Measurements from ENCODE around the gene PSMC3IP.
"Not testable (repeated sequence)": the region's sequence is repeated elsewhere in the genome, so short reads cannot be mapped to it uniquely, and the experiment has no call there.

Gene PSMC3IP

GRCh38 chr17:42563543-42563942 is 14.0 kb downstream of the PSMC3IP start:
- H3K27ac ChIP-seq: peak overlapping the region; percentile 79
- no peak for TF ChIP-seq CTCF (conservative IDR thresholded peaks at IDR 0.05)

- H3K27ac ChIP-seq: peak overlapping the region; percentile 79
- no peak for TF ChIP-seq CTCF (conservative IDR thresholded peaks at IDR 0.05)
Measured at GRCh38 chr17:42563143-42563509, 14.4 kb downstream of the PSMC3IP start.

- peak overlapping the region; percentile 79 for H3K27ac ChIP-seq
- TF ChIP-seq CTCF (conservative IDR thresholded peaks at IDR 0.05): no peak
Measured at GRCh38 chr17:42562388-42563142, 15.0 kb downstream of the PSMC3IP start.

- no peak for TF ChIP-seq CTCF (conservative IDR thresholded peaks at IDR 0.05)
- peak within 1 kb of the TSS; percentile 79 for H3K27ac ChIP-seq
Measured at GRCh38 chr17:42561897-42562387, 15.6 kb downstream of the PSMC3IP start, which contains the start of gene COASY. TSS of gene COASY (plus strand) at chr17:42562148. CDS start at chr17:42562623, 475 bp downstream.

- no peak overlapping the region for H3K27ac ChIP-seq
- no peak for TF ChIP-seq CTCF (conservative IDR thresholded peaks at IDR 0.05)
Measured at GRCh38 chr17:42560246-42560645, 17.3 kb downstream of the PSMC3IP start.

GRCh38 chr17:42559075-42559474 is 18.5 kb downstream of the PSMC3IP start:
- TF ChIP-seq CTCF (conservative IDR thresholded peaks at IDR 0.05): no peak
- H3K27ac ChIP-seq: no peak overlapping the region

- not testable (repeated sequence) for H3K27ac ChIP-seq
Measured at GRCh38 chr17:42555961-42556617, 21.4 kb downstream of the PSMC3IP start.
